ENCODE measurements around the gene TANGO6. TPM values are rescaled to one million over a fixed set of nuclear protein-coding genes. Genes with fewer than 3 reads are reported as not detected.

Gene TANGO6
- total RNA-seq, 1 experiment from 2014 or later: 18.2 TPM

GRCh38 chr16:69064764-69065313 lies 221.5 kb downstream of the TANGO6 start:
- no peaks in the 10 kb centered on the region for H3K27me3 ChIP-seq (replicated peaks; ENCODE audit: control insufficient read depth, insufficient read depth, low read length)
- no peaks in the 10 kb centered on the region for H3K36me3 Mint-ChIP-seq (ENCODE audit: insufficient read depth, unreplicated experiment)
- no peak for DNase-seq
- peaks cover 11% of the 10 kb centered on the region for H3K4me1 ChIP-seq
- TF ChIP-seq CTCF (IDR thresholded peaks at IDR 0.05; ENCODE audit: insufficient read depth in 1 of 2, low read depth in 1 of 2, low read length in 1 of 2, severe bottlenecking in 1 of 2, unreplicated experiment in 1 of 2): no peak
- no peaks in the 10 kb centered on the region for H3K9me3 Mint-ChIP-seq (ENCODE audit: unreplicated experiment)
- H3K36me3 ChIP-seq (ENCODE audit: control insufficient read depth, insufficient read depth, low read length): no peaks in the 10 kb centered on the region
- H3K4me3 Mint-ChIP-seq (ENCODE audit: unreplicated experiment): no peak overlapping the region
- BruUV-seq (replicated peaks): no TSS peak
- no peaks in the 10 kb centered on the region for H3K9me3 ChIP-seq
- no peak overlapping the region for H3K4me3 ChIP-seq (ENCODE audit: low read depth, low read length)
- POLR2A ChIA-PET: interaction anchor here (0.6 kb wide), 1 partner anchor 68 kb away, joined by 3 read pairs; no protein-coding TSS in a partner anchor
- peaks cover 15% of the 10 kb centered on the region for H3K4me1 Mint-ChIP-seq (ENCODE audit: low read depth, unreplicated experiment)
- CTCF ChIA-PET: no interaction called here
- H3K27me3 Mint-ChIP-seq (ENCODE audit: insufficient read depth, unreplicated experiment): no peaks in the 10 kb centered on the region
- no peak overlapping the region for H3K27ac Mint-ChIP-seq (ENCODE audit: unreplicated experiment)
- intact Hi-C loops (cut with micrococcal nuclease; ENCODE audit: unreplicated experiment): no loop called here

- intact Hi-C loops (cut with micrococcal nuclease; ENCODE audit: unreplicated experiment): no loop called here
- no TSS peak for BruUV-seq (replicated peaks)
- Histone ChIP-seq H3K9me3 (no peaks in the 10 kb centered on the region), H3K4me3 (ENCODE audit: low read depth, low read length) (no peak overlapping the region), H3K36me3 (ENCODE audit: control insufficient read depth, insufficient read depth, low read length) (no peaks in the 10 kb centered on the region), H3K4me1 (peaks cover 34% of the 10 kb centered on the region), H3K27me3 (replicated peaks; ENCODE audit: control insufficient read depth, insufficient read depth, low read length) (no peaks in the 10 kb centered on the region)
- H3K36me3 Mint-ChIP-seq (ENCODE audit: insufficient read depth, unreplicated experiment): peaks cover 4% of the 10 kb centered on the region
- ChIA-PET POLR2A (no interaction called here), CTCF (interaction anchor here (0.6 kb wide), 1 partner anchor 36 kb away, joined by 3 read pairs; the partner anchor contains the start of gene HAS3)
- no peaks in the 10 kb centered on the region for H3K9me3 Mint-ChIP-seq (ENCODE audit: unreplicated experiment)
- no peaks in the 10 kb centered on the region for H3K27me3 Mint-ChIP-seq (ENCODE audit: insufficient read depth, unreplicated experiment)
- peaks cover 41% of the 10 kb centered on the region for H3K4me1 Mint-ChIP-seq (ENCODE audit: low read depth, unreplicated experiment)
- no peak for TF ChIP-seq CTCF (IDR thresholded peaks at IDR 0.05; ENCODE audit: insufficient read depth in 1 of 2, low read depth in 1 of 2, low read length in 1 of 2, severe bottlenecking in 1 of 2, unreplicated experiment in 1 of 2)
- DNase-seq: no peak
- H3K27ac Mint-ChIP-seq (ENCODE audit: unreplicated experiment): peak overlapping the region; percentile 3
- no peak overlapping the region for H3K4me3 Mint-ChIP-seq (ENCODE audit: unreplicated experiment)
Observed at GRCh38 chr16:69069504-69069903, 226.2 kb downstream of the TANGO6 start.

DNA sequence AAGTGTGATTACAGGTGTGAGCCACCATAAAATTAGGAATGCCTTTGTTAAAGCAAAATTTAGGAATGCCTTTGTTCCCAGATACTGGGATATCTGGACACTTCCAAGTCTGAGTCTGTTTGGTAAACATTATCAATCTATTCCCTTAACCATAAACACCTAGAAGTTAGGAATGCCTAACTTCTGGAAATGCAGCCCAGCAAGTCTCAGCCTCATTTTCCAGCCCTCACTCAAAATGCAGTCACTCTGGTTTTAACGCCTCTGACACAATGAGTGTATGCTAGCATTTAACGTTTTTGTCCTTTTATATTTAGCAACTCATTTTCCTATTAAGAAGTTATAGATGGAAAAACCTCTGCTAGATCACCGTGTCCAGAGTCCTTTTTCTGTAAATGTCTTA lies 227.7 kb downstream of the TANGO6 start:
- H3K27me3 Mint-ChIP-seq (ENCODE audit: insufficient read depth, unreplicated experiment): no peaks in the 10 kb centered on the region
- TF ChIP-seq CTCF (IDR thresholded peaks at IDR 0.05; ENCODE audit: insufficient read depth in 1 of 2, low read depth in 1 of 2, low read length in 1 of 2, severe bottlenecking in 1 of 2, unreplicated experiment in 1 of 2): no peak
- Histone ChIP-seq H3K27me3 (replicated peaks; ENCODE audit: control insufficient read depth, insufficient read depth, low read length) (no peaks in the 10 kb centered on the region), H3K9me3 (no peaks in the 10 kb centered on the region), H3K4me3 (ENCODE audit: low read depth, low read length) (no peak overlapping the region), H3K4me1 (peaks cover 34% of the 10 kb centered on the region), H3K36me3 (ENCODE audit: control insufficient read depth, insufficient read depth, low read length) (no peaks in the 10 kb centered on the region)
- CTCF ChIA-PET: interaction anchor here (1.1 kb wide), 1 partner anchor 224 kb away, joined by 3 read pairs; no protein-coding TSS in a partner anchor
- H3K36me3 Mint-ChIP-seq (ENCODE audit: insufficient read depth, unreplicated experiment): peaks cover 4% of the 10 kb centered on the region
- peak overlapping the region; percentile 17 for H3K4me3 Mint-ChIP-seq (ENCODE audit: unreplicated experiment)
- peak overlapping the region; percentile 63 for H3K27ac Mint-ChIP-seq (ENCODE audit: unreplicated experiment)
- H3K4me1 Mint-ChIP-seq (ENCODE audit: low read depth, unreplicated experiment): peaks cover 41% of the 10 kb centered on the region
- POLR2A ChIA-PET: no interaction called here
- DNase-seq: peak in 1 of 2 experiments; percentile 37
- H3K9me3 Mint-ChIP-seq (ENCODE audit: unreplicated experiment): no peaks in the 10 kb centered on the region
- BruUV-seq (replicated peaks): no TSS peak
- intact Hi-C loops (cut with micrococcal nuclease; ENCODE audit: unreplicated experiment): loop anchor here (5.0 kb wide), 1 partner anchor 39 kb away; no protein-coding TSS in a partner anchor
